ENCODE results near the gene RAB11FIP3. TPM values are rescaled to one million over a fixed set of nuclear protein-coding genes. Genes with fewer than 3 reads are reported as not detected.

Gene RAB11FIP3
- total RNA-seq, 2 donors from 2014 or later, result 33.2 to 93.2 TPM

GRCh38 chr16:426906-427249 is 1.4 kb downstream of the RAB11FIP3 start:
- Histone ChIP-seq H3K27me3 (replicated peaks; ENCODE audit: insufficient read depth) (no peaks in the 10 kb centered on the region), H3K4me1 (replicated peaks) (peaks cover 7% of the 10 kb centered on the region), H3K27ac (peak overlapping the region in 1 of 2 donors; percentile 96), H3K9me3 (no peaks in the 10 kb centered on the region), H3K36me3 (no peaks in the 10 kb centered on the region), H3K4me3 (peak overlapping the region; percentile 54 to 62)
- no peak for DNase-seq (ENCODE audit: low spot score)
- 8% methylated on average over 10 of the region's 13 CpGs for WGBS
- intact Hi-C loops (cut with DNase I), result no loop called here
- no peak for TF ChIP-seq POLR2AphosphoS5 (IDR thresholded peaks at IDR 0.05)
- TF ChIP-seq CTCF (IDR thresholded peaks at IDR 0.05), result no peak

- H3K36me3 ChIP-seq, result no peaks in the 10 kb centered on the region
- no peaks in the 10 kb centered on the region for H3K9me3 ChIP-seq
- H3K27ac ChIP-seq, result no peak overlapping the region
- 27% methylated on average over 10 of the region's 10 CpGs for WGBS
- peak overlapping the region in 1 of 2 donors; percentile 62 for H3K4me3 ChIP-seq
- intact Hi-C loops (cut with DNase I), result no loop called here
- no peak for DNase-seq (ENCODE audit: low spot score)
- no peaks in the 10 kb centered on the region for H3K27me3 ChIP-seq (replicated peaks; ENCODE audit: insufficient read depth)
- peaks cover 7% of the 10 kb centered on the region for H3K4me1 ChIP-seq (replicated peaks)
- TF ChIP-seq CTCF (IDR thresholded peaks at IDR 0.05), result no peak
- no peak for TF ChIP-seq POLR2A (IDR thresholded peaks at IDR 0.05)
- TF ChIP-seq POLR2AphosphoS5 (IDR thresholded peaks at IDR 0.05), result no peak
These were observed 1.8 kb downstream of the RAB11FIP3 start for GRCh38 chr16:427250-427649.

GRCh38 chr16:430904-431303 is 5.5 kb downstream of the RAB11FIP3 start:
- intact Hi-C loops (cut with DNase I), result no loop called here
- Histone ChIP-seq H3K4me3 (no peak overlapping the region), H3K9me3 (no peaks in the 10 kb centered on the region), H3K27ac (no peak overlapping the region), H3K36me3 (no peaks in the 10 kb centered on the region), H3K4me1 (replicated peaks) (peaks cover 7% of the 10 kb centered on the region), H3K27me3 (replicated peaks; ENCODE audit: insufficient read depth) (no peaks in the 10 kb centered on the region)
- WGBS, result 98% methylated on average over 7 of the region's 7 CpGs
- no peak for DNase-seq (ENCODE audit: low spot score)
- TF ChIP-seq POLR2A (IDR thresholded peaks at IDR 0.05), result no peak
- TF ChIP-seq CTCF (IDR thresholded peaks at IDR 0.05), result no peak
- no peak for TF ChIP-seq POLR2AphosphoS5 (IDR thresholded peaks at IDR 0.05)

GRCh38 chr16:440627-441026 is 15.2 kb downstream of the RAB11FIP3 start:
- TF ChIP-seq CTCF (IDR thresholded peaks at IDR 0.05), result no peak
- TF ChIP-seq POLR2AphosphoS5 (IDR thresholded peaks at IDR 0.05), result no peak
- TF ChIP-seq POLR2A (IDR thresholded peaks at IDR 0.05), result no peak
- intact Hi-C loops (cut with DNase I), result no loop called here
- no peaks in the 10 kb centered on the region for H3K9me3 ChIP-seq
- H3K4me3 ChIP-seq, result no peak overlapping the region
- WGBS, result 89% methylated on average over 6 of the region's 6 CpGs
- DNase-seq (ENCODE audit: low spot score), result no peak
- no peaks in the 10 kb centered on the region for H3K27me3 ChIP-seq (replicated peaks; ENCODE audit: insufficient read depth)
- no peak overlapping the region for H3K27ac ChIP-seq
- no peaks in the 10 kb centered on the region for H3K4me1 ChIP-seq (replicated peaks)
- H3K36me3 ChIP-seq, result no peaks in the 10 kb centered on the region

- no peak overlapping the region for H3K4me3 ChIP-seq
- no peaks in the 10 kb centered on the region for H3K27me3 ChIP-seq (replicated peaks; ENCODE audit: insufficient read depth)
- H3K4me1 ChIP-seq (replicated peaks), result no peaks in the 10 kb centered on the region
- intact Hi-C loops (cut with DNase I), result no loop called here
- no peak overlapping the region for H3K27ac ChIP-seq
- TF ChIP-seq POLR2AphosphoS5 (IDR thresholded peaks at IDR 0.05) (no peak), POLR2A (IDR thresholded peaks at IDR 0.05) (no peak), CTCF (IDR thresholded peaks at IDR 0.05) (no peak)
- H3K9me3 ChIP-seq, result no peaks in the 10 kb centered on the region
- no peaks in the 10 kb centered on the region for H3K36me3 ChIP-seq
- DNase-seq (ENCODE audit: low spot score), result no peak
- WGBS, result 94% methylated on average over 6 of the region's 6 CpGs
These were observed 16.0 kb downstream of the RAB11FIP3 start for GRCh38 chr16:441447-441846.

Data from prostate gland (tissue), 2 donors.